ENCODE results near the gene ANKRD42.

Gene ANKRD42

GRCh38 chr11:83292709-83293456 is 99.4 kb downstream of the ANKRD42 start:
- peak in 1 of 5 experiments; percentile 65 for DNase-seq

GRCh38 chr11:83293457-83293774 is 99.9 kb downstream of the ANKRD42 start:
- DNase-seq: no peak

- no peak for DNase-seq
Measured at GRCh38 chr11:83294208-83294607, 100.7 kb downstream of the ANKRD42 start.

Data from T-helper 2 cell (primary cell).